Skeletal muscle tissue (tissue), 4 donors: ENCODE measurements around the gene AFF3. TPM values are rescaled to one million over a fixed set of nuclear protein-coding genes. Genes with fewer than 3 reads are reported as not detected.

Experiments used
- H3K27ac ChIP-seq: one replicate; pipeline ENCODE4 v1.7.0; 2013; ENCODE audit warnings: mild to moderate bottlenecking, low read depth, low read length, inconsistent platforms
- H3K27me3 ChIP-seq, 3 donors: one replicate each; pipeline ENCODE4 v1.7.0; 2013; ENCODE audit warnings: low read length in 3 of 3; ENCODE audit not compliant: control insufficient read depth in 3 of 3, insufficient read depth in 3 of 3
- H3K36me3 ChIP-seq, 3 donors: one replicate each; pipeline ENCODE4 v1.7.0; 2013; ENCODE audit warnings: low read length in 3 of 3; ENCODE audit not compliant: control insufficient read depth in 3 of 3, insufficient read depth in 3 of 3
- H3K4me1 ChIP-seq, 3 donors: one replicate each; pipeline ENCODE4 v1.7.0; 2013; ENCODE audit warnings: low read length in 3 of 3, mild to moderate bottlenecking in 3 of 3; ENCODE audit not compliant: control insufficient read depth in 3 of 3, insufficient read depth in 3 of 3
- H3K4me3 ChIP-seq, 3 donors: one replicate each; pipeline ENCODE4 v1.7.0; 2013; ENCODE audit warnings: low read length in 3 of 3
- H3K9ac ChIP-seq, 3 donors: one replicate each; pipeline ENCODE4 v1.7.0; 2013; ENCODE audit warnings: low read length in 3 of 3, mild to moderate bottlenecking in 3 of 3, moderate library complexity in 2 of 3, low read depth in 1 of 3
- H3K9me3 ChIP-seq, 3 donors: one replicate each; pipeline ENCODE4 v1.7.0; 2013; ENCODE audit warnings: low read length in 3 of 3; ENCODE audit not compliant: control insufficient read depth in 3 of 3
- total RNA-seq: library from RNA; depleted of rRNA; stranded (reverse); fragments of >200 nt; gene quantifications from one replicate; pipeline ENCODE4 v1.2.3, GENCODE V29; 2014
- donor health status: Osteomylitis.

AFF3 gene
- total RNA-seq, 1 donor from 2014 or later, result 8.4 TPM

DNA sequence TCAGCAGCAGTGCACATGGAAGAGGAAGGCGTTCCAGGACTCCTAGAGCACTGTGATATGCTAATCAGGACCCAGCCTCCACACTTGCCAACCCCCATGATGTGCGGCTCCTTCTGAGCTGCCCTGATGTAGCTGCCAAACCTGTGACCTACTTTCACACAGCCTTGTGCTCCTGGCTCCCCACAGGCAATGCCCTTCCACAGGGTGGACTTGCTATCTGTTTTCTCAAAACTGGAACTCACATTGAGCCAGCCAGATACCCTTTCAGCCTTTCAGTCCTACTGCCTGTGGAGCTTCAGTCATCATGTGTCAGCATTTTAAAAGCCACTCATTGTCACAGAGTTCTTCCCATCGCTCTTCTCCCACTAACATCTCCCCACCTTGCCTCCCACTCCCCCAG lies 181.6 kb downstream of the AFF3 start:
- no peaks in the 10 kb centered on the region for H3K36me3 ChIP-seq
- peaks cover 4 to 10% (median 9%) of the 10 kb centered on the region in 3 donors for H3K4me1 ChIP-seq
- no peak overlapping the region for H3K27ac ChIP-seq
- H3K4me3 ChIP-seq, result no peak overlapping the region
- H3K9me3 ChIP-seq, result no peaks in the 10 kb centered on the region
- no peak overlapping the region for H3K9ac ChIP-seq
- H3K27me3 ChIP-seq, result no peaks in the 10 kb centered on the region

DNA sequence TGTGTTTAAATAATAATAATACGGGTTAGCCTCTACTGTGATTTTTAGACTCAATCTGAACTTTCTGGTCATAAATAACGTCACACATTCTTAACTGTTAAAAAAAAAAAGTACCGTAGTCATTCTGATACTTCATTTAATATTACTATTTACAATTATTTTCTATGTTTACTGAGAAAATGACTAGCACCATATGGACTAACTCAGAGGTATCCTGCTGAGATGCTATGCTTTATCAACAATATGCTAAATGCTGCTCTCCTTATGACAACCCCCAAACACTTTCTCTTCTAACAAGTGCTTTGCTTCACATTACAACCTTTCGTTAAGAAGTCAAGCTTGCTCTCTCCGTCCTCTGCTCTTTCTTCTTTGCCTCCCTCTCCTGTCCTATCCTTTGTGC lies 182.1 kb downstream of the AFF3 start:
- Histone ChIP-seq H3K9ac (no peak overlapping the region), H3K4me1 (peaks cover 4 to 10% (median 9%) of the 10 kb centered on the region in 3 donors), H3K27ac (no peak overlapping the region), H3K9me3 (no peaks in the 10 kb centered on the region), H3K36me3 (no peaks in the 10 kb centered on the region), H3K27me3 (no peaks in the 10 kb centered on the region), H3K4me3 (no peak overlapping the region)

GRCh38 chr2:99959261-99960014 lies 183.0 kb downstream of the AFF3 start:
- peaks cover 4 to 10% (median 9%) of the 10 kb centered on the region in 3 donors for H3K4me1 ChIP-seq
- H3K27ac ChIP-seq, result no peak overlapping the region
- no peak overlapping the region for H3K4me3 ChIP-seq
- H3K9me3 ChIP-seq, result no peaks in the 10 kb centered on the region
- no peak overlapping the region for H3K9ac ChIP-seq
- no peaks in the 10 kb centered on the region for H3K36me3 ChIP-seq
- no peaks in the 10 kb centered on the region for H3K27me3 ChIP-seq

DNA sequence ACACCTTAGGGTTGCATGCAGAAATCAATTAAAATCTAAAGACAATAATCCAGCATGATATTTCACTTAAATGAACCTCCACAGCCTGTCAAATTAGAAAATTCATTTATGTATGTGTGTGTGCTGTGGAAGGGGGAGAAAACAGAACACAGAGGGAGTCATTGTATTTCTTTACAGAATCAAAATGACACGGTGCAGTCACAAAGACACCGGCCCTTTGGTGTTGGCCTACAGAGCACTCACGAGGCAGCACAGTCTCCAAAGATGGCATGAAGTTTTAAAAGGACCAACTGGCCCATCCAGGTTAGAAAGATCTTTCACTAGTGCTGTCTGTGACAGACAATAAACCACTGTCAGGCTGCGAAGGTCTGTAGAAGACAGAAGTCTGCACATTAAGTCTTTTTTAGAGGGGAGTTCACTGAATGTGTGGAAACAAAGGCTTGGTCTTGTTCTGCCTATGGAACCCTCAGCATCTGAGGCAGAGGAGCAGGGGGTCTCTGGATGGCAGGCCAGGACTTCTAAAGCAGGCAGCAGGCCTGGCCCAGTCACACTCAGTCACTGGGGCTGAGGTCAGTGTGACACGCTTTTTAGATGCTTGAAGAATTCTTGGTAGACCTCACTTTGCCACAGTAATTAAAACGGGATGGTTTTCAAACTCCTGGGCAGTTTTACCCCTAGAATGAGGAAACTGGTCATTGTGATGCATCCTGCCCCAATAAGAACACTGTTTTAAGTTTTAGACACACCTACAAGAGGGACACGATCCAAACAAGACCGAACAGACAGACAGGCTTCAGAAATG lies 184.9 kb downstream of the AFF3 start:
- H3K9me3 ChIP-seq, result no peaks in the 10 kb centered on the region
- H3K27ac ChIP-seq, result no peak overlapping the region
- no peaks in the 10 kb centered on the region for H3K36me3 ChIP-seq
- no peak overlapping the region for H3K4me3 ChIP-seq
- H3K9ac ChIP-seq, result no peak overlapping the region
- H3K27me3 ChIP-seq, result no peaks in the 10 kb centered on the region
- H3K4me1 ChIP-seq, result peaks cover 4 to 10% (median 9%) of the 10 kb centered on the region in 3 donors

DNA sequence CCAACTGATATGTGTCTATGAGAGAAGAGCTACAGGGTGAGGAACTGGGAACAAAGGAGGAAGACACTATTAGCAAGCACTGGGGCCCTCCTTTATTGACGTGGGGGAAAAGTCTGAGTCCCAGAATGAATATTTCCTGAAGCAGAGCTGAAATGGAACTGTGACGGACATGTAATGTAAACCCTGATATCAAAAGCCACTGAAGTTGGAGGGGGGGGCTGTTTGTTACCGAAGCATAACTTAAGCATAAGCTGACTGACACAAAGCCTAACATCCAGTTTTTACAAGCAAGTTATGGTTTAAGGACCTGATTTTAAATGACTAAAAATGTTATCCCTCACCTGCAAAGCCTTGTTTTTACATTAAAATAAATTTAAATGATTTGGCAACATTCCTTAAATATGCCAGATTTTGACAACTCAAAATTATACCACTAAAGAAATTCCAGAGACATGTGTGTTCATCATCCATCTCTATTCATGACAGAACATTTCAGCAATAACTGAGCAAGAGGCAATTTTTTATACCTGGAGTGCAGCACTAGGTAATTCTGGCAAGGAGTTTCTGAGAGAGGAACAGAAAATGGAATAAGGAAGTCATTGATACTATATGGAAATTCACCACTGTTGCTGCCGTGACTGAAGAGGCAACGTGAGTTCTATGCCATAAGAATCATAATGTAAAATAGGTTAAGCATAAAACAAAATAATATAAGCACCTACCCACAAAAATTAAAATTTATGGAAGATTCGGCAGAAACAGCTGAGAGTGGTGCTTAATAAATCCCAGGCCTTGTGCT lies 186.0 kb downstream of the AFF3 start:
- H3K9me3 ChIP-seq, result no peaks in the 10 kb centered on the region

DNA sequence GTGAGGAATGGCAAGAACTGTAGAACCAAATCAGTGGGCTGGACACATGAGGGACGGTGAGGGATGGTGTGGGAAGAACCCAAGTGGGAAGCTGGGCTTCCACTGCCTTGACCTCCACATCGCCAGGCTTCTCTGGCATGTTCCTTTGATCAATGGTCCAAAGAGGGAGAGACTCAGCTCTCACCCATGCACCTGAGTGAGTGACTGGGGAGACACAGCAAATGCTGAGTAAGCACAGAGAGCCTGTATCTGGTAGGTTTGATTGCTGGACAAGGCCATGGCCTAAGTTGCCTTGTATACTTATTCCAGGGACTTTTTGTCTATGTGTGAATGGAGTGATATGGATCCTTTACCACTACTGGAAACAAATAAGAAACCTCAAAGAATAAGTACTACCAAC lies 188.6 kb downstream of the AFF3 start:
- Histone ChIP-seq H3K9ac (no peak overlapping the region), H3K9me3 (no peaks in the 10 kb centered on the region), H3K36me3 (no peaks in the 10 kb centered on the region), H3K4me1 (no peaks in the 10 kb centered on the region), H3K27me3 (no peaks in the 10 kb centered on the region), H3K4me3 (no peak overlapping the region), H3K27ac (no peak overlapping the region)

More for the DNA sequence above, 186.0 kb downstream of the AFF3 start:
- Histone ChIP-seq H3K27me3 (no peaks in the 10 kb centered on the region), H3K9ac (no peak overlapping the region), H3K36me3 (no peaks in the 10 kb centered on the region), H3K27ac (no peak overlapping the region), H3K4me1 (peaks cover 4 to 10% (median 9%) of the 10 kb centered on the region in 3 donors), H3K4me3 (no peak overlapping the region)

DNA sequence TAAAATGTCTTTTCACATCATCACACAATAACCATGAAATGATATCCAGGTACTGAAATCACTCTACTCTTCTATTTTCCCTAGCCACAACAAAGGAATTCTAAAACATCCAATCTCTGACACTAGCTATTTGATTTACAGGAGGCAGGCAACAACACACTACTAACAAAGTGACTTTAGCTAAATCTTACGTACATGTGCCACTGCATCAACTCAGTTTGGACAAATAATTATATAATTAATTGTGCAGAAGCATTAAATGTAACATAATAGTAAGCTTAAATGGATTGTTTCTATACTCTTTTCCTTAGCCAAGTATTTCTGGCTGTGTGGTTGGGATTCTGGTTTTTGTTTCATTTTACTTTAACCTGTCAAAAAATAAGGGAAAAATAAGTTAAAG lies 192.4 kb downstream of the AFF3 start:
- Histone ChIP-seq H3K9me3 (no peaks in the 10 kb centered on the region), H3K27ac (no peak overlapping the region), H3K9ac (no peak overlapping the region), H3K4me1 (no peaks in the 10 kb centered on the region), H3K4me3 (no peak overlapping the region), H3K36me3 (no peaks in the 10 kb centered on the region), H3K27me3 (no peaks in the 10 kb centered on the region)

- no peaks in the 10 kb centered on the region for H3K36me3 ChIP-seq
- H3K27ac ChIP-seq, result no peak overlapping the region
- no peaks in the 10 kb centered on the region for H3K4me1 ChIP-seq
- H3K9me3 ChIP-seq, result no peaks in the 10 kb centered on the region
- H3K4me3 ChIP-seq, result no peak overlapping the region
- no peak overlapping the region for H3K9ac ChIP-seq
- no peaks in the 10 kb centered on the region for H3K27me3 ChIP-seq
Measured at GRCh38 chr2:99949530-99949929, 192.9 kb downstream of the AFF3 start.

DNA sequence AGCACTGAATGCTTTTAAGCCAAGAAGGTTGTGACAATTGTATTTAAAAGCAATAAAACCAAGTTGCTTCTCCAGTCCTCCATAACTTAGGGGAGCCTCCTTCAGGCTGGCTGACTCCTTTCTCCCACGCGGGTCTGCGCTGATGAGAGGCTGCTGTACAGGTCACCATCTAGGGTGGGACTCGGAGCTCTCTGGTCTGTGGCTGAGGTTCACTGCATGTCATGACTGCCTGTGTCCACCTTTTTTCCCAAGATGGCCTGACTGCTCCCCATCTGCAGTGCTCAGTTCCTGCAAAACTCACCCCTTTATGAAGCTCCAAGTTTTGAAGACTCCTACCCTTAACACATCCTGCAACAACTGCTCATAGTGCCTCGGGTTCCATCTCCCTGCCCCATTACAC lies 194.4 kb downstream of the AFF3 start:
- no peaks in the 10 kb centered on the region for H3K4me1 ChIP-seq
- no peaks in the 10 kb centered on the region for H3K9me3 ChIP-seq
- peaks cover 0 to 3% (median 0%) of the 10 kb centered on the region in 3 donors for H3K27me3 ChIP-seq
- no peak overlapping the region for H3K9ac ChIP-seq
- H3K36me3 ChIP-seq, result no peaks in the 10 kb centered on the region
- H3K4me3 ChIP-seq, result no peak overlapping the region
- H3K27ac ChIP-seq, result no peak overlapping the region
